Measurements from ENCODE around the gene OPCML.

GRCh38 chr11:133007027-133007584 lies 525.2 kb downstream of the OPCML start:
- TF ChIP-seq CTCF (IDR thresholded peaks at IDR 0.05; ENCODE audit: low read length) (no peak), EZH2 (IDR thresholded peaks at IDR 0.05; ENCODE audit: borderline replicate concordance, low read length) (no peak)

Data from OCI-LY1 (cell line).